C1 segment of cervical spinal cord (tissue), 14 donors: ENCODE results near the gene GAMT.
A peak's percentile ranks its signal among the peaks of the same experiment; 100 is the strongest.

Experiments used
- DNase-seq, 14 donors: peaks; one replicate each; lab custom pipeline; 2025; lab: John Stamatoyannopoulos, UW

Gene GAMT

GRCh38 chr19:1401889-1402217 lies 511 bp upstream of the GAMT start:
- no peak for DNase-seq

GRCh38 chr19:1400281-1401137 lies 833 bp downstream of the GAMT start:
- peak in 5 of 14 donors; percentile 17 to 37 (median 26) for DNase-seq

GRCh38 chr19:1399745-1400144 lies 1.6 kb downstream of the GAMT start:
- no peak for DNase-seq

- no peak for DNase-seq
Observed at GRCh38 chr19:1399079-1399478, 2.3 kb downstream of the GAMT start.

- no peak for DNase-seq
Observed at GRCh38 chr19:1397838-1398237, 3.5 kb downstream of the GAMT start.

- DNase-seq = no peak
Observed at GRCh38 chr19:1396768-1397679, 4.3 kb downstream of the GAMT start.

- DNase-seq = no peak
Observed at GRCh38 chr19:1396019-1396767, 5.1 kb downstream of the GAMT start.

GRCh38 chr19:1395194-1396018 lies 5.9 kb downstream of the GAMT start:
- peak in 1 of 14 donors; percentile 21 for DNase-seq

- peak in 4 of 14 donors; percentile 15 to 35 (median 24) for DNase-seq
Observed at GRCh38 chr19:1394252-1395193, 6.8 kb downstream of the GAMT start.

GRCh38 chr19:1393841-1394240 lies 7.5 kb downstream of the GAMT start:
- no peak for DNase-seq

GRCh38 chr19:1392939-1393530 lies 8.3 kb downstream of the GAMT start:
- DNase-seq = no peak

GRCh38 chr19:1392407-1392806 lies 8.9 kb downstream of the GAMT start:
- DNase-seq = no peak

- no peak for DNase-seq
Observed at GRCh38 chr19:1390890-1391423, 10.4 kb downstream of the GAMT start.

GRCh38 chr19:1389033-1389940 lies 12.1 kb downstream of the GAMT start:
- peak in 11 of 14 donors; percentile 25 to 72 (median 63) for DNase-seq

GRCh38 chr19:1388637-1389026 lies 12.7 kb downstream of the GAMT start:
- no peak for DNase-seq

- peak in 2 of 14 donors; percentile 38 to 91 for DNase-seq
Observed at GRCh38 chr19:1387684-1388636, 13.4 kb downstream of the GAMT start.
